ENCODE measurements around the gene JMJD8.
"Not testable (repeated sequence)": the region's sequence is repeated elsewhere in the genome, so short reads cannot be mapped to it uniquely, and the experiment has no call there.

The JMJD8 gene

DNA sequence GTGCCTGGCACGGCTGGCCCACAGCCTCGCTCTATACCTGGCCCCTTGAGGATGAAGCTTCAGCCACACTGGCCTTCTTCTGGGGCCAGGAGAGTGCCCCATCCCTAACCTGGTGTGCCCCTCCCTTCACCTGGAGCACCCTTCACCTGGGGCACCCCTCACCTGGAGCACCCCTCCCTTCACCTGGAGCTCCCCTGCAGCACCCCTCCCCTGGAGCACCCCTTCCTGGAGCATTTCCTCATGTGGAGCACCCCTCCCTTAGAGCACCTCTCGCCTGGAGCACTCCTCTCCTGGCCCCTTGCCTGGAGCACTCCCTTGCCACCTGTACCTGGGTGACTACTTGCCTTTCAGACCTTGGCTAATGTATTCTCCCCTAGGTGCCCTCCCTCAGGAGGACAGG, 23.9 kb upstream of the JMJD8 start:
- DNase-seq, result no peak

GRCh38 chr16:707062-707538, 23.0 kb upstream of the JMJD8 start:
- DNase-seq, result no peak

- no peak for DNase-seq
Observed at GRCh38 chr16:706189-707061, 22.3 kb upstream of the JMJD8 start.

DNA sequence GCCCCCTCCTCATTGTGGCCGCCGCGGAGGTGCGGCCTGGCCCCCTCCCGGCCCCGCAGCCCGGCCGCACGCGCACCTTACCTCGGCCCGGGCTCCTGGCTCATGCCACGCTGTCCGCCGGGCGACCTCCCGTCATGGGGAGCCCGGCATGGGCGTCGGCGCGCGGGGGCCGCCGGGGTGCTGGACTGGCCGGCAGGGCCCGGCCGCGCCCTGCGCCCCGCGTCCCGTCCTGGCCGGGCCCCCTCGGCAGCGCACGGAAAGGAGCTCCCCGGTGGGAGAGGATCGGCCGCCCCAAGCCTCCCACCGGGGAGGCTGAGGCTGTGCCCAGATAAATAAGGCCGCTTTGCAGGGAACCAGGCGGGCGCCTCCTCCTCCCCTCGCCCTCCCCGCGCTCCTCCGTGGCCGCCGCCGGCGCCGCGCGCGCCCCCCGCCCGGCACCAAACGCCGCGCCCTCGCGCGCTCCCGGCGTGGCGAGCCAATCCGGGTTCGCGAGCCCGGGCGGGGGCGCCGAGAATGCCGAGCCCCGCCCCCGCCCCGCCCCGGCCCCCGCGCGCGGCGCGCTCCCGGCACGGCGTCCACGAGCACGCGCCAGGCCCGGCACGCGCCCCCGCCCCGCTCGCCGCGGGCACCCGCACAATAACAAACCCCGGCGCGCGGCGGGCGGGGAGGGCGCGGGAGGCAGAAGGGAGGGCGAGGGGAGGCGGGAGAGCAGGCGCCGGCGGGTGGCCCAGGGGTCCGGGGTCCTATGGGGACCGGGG, 21.5 kb upstream of the JMJD8 start, which contains the start of gene FBXL16:
TSS of gene FBXL16 (minus strand) at position 371 of the 758 bp plus-strand sequence. CDS start 8,396 bp downstream, outside the sequence.
- no peak for DNase-seq

DNA sequence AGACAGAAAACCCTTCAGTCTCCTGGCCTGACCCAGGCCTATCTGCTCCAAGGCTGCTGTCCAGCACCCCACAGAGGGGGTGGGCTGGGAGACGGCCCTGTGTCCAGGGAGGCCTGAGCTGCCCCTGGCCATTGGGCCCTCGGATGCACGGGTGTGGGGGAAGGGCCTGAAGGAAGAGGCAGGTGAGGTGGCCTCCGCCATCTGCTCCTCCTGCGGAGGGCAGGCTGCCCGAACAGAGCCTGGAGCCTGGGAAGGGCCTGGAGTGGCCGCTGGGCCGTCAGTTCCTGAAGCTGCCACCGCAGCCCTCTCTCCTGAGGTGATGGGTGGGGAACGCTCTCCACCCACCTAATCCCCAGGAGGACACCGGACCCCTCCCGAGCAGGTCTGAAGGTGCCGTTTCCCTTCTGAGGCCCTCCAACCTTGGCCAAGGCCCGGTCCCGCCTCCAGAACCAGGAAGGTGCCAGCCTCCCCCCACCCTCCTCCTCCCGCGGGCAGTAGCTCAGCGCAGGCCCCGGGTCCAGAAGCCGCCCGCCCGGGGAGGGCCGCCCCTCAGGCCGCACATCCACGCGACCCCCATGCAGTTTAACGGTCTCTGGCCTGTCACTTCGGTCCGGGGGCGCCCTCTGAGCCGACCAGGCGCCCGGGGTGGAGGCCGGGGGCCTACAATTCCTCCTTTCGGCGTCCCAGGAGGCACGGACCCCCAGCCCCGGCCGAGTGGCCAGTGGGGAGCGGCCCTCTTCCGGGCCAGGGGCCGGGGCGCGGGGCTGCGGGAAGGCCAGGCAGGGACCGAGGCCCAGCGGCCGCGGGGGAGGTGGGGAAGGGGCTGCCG, 20.6 kb upstream of the JMJD8 start:
- no peak for DNase-seq

GRCh38 chr16:704047-704446, 19.9 kb upstream of the JMJD8 start:
- no peak for DNase-seq

GRCh38 chr16:703406-703805, 19.3 kb upstream of the JMJD8 start:
- no peak for DNase-seq

GRCh38 chr16:702341-702740, 18.2 kb upstream of the JMJD8 start:
- no peak for DNase-seq

DNA sequence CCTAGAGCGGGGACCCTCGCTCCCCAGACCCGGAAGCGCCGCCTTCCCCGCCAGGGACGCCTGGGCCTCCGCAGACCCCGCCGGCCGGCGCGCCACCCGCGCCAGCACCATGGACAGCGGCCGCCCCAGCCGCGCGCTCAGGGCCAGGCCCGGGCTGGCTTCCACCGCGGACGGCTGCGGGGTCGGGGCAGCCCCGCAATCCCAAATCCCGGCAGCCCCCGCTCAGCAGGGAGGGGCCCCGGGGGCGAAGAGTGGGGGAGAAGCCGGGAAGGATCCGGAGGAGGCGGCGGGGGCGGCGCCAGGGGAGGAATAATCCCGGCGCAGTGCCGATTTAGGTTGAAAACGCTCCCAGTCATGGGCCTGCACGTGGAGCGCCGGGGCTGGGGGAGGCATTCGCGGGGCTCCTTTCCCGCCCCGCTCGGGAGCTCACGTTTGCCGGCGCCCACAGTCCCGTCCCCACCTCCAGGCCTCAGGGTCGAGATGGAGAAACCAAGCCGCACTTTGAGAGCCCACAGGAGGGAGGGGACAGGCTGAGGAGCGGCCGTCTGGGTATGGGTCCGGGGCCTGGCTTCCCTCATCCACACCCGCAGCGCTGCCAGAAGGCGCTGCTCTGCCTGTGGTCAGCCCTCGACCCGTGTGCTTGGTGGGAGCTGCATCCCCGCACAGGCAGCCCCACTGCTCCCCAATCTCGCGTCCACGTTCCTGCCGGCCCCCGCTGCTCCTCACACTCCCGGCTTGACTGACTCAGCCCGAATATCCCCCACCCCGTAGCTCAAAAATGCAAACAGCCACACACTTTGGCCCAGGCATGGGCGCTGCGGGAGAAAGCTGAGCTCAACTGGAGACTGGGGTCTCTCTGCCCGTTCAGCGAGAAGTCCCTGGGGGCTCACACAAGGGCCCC, 16.8 kb upstream of the JMJD8 start:
- DNase-seq, result no peak

DNA sequence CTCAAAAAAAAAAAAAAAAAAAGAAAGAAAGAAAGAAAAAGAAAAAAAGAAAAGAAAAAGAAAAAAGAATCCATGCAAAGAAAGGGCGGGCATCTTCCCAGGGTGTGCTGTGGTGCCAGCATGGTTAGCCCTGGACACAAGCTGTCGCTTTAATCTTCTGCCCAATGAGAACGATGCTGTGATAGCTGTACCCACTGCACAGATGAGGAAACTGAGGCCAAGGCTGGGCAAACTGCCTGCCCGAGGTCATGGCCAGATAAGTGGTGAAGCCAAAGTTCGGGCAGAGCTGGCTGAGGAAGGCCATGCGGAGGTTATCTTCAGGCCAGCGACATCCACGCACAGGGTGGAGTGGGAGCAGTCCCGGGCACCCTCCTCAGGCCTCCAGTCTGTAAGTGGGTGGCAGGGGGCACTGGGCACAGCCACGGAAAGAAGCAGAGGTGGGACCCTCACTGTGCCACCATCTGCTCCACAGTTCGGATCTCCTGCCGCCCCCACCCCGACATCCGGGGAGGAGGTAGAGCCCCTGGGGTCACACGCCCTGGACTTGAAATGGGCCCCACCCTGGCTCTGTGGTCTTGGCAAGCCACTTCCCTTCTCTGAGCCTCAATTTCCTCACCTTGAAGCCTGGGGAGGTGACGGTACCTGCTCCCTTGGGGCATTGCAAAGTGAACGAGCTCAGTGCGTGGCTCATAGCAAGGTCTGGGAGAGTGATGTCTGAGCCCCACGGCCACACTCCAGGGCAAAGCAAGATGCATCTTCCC, 15.0 kb upstream of the JMJD8 start:
- DNase-seq, result no peak

- DNase-seq, result peak; percentile 90
Observed at GRCh38 chr16:695355-696089, 11.4 kb upstream of the JMJD8 start.

- DNase-seq, result no peak
Observed at GRCh38 chr16:694863-695354, 10.8 kb upstream of the JMJD8 start.

DNA sequence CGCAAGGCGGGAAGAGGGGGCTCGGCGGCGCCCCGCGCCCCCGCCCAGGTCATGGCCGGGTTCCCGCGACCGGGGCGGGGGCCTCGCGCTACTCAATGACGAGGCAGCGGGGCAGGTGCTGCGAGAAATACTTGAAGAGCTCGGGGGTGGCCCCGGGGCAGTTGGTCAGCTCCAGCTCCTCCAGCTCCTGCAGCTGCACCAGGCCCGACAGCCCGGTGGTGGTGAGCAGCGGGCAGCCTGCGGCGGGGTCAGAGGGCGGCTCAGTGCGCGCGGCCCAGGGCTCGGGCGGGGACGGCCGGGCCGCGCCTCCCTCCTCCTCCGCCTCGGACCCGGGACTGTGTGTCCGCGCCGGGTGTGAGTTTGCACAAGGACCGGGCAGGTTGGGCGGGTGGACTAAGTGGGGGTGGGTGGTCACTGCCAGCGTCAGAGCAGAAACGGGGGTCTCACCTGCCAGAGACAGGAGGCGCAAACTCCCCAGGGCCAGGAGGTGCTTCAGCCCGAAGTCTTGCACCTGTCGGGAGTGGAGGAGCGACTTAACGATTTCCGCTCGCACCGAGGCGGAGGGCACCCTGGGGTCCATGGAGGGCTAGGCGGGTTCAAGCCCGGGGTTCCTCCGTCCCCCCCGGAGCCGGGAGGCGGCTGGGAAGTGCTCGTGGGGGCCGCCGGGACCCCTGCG, 10.2 kb upstream of the JMJD8 start:
- DNase-seq, result no peak

- DNase-seq, result no peak
Observed at GRCh38 chr16:693766-694165, 9.6 kb upstream of the JMJD8 start.

- DNase-seq, result no peak
Observed at GRCh38 chr16:693364-693763, 9.2 kb upstream of the JMJD8 start.

DNA sequence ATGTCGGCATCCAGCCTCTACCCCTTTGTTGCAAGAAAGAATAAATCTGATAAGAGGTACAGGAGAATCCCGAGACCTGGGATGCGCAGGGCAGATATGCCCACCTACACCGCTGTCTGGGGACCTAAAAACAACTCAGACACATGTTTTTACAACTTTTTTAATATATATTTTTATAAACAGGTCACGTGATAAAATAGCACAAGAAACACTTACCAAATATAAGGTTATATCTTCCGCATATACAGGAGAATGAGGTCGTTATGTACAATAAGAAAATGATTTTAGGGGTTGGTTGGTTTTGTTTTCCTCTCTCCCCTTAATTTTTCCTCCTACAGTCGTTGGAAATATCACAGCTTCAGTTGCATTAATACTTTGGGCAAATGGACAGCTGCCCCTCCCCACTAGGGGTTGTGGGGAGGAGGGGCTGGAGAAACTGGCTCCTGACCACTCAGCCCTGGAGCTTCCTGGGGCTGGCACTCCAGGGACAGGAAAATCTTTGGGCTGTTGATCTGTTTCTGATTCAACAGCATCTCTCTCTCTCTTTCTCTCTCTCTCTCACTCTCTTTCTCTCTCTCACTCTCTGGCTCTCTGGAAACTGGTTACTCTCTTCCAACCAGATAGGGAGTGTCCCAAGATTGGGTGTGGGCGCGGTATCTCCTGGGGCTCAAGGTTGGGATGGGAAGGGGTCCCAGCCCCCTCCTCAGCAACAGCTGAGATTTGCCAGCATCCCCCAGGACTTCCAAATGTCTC, 8.4 kb upstream of the JMJD8 start:
- no peak for DNase-seq

GRCh38 chr16:691242-691641, 7.1 kb upstream of the JMJD8 start:
- not testable (repeated sequence) for DNase-seq

DNA sequence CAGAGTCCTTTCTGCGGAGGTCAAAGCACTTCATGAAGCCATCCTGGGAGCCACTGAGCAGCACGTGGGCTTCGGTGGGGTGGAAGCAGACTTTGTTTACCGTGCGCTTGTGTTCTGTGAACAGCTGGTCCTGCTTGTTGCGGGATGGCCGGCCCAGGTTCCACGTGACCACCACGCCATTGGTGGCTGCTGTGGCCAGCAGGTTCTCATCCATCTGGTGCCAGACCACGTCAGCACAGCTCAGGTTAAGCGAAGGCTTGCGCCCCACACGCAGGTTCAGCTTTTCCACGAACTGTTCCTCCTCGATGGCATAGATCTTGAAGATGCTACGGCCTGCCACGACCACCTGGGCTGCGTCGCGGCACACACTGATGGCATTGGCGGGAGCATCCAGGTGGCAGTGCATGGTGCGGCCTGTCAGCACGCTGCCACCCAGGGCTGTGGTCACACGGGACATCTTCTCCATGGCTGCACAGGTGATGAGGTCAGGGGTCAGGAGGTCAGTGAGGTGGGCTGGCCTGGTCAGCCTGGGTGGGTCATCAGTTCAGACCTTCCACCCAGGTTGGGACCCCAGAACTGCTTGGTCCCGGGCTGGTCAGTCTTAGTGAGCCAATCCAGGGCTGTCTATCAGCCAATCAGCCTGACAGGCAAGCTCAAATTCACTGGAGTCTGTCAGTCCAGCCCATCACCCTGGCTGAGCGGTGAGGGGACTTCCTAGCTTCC, 5.2 kb upstream of the JMJD8 start:
- no peak for DNase-seq
